ENCODE results near the gene TRIM47. TPM values are rescaled to one million over a fixed set of nuclear protein-coding genes. Genes with fewer than 3 reads are reported as not detected.

TRIM47 gene
- total RNA-seq, 1 donor from 2014 or later = 21.0 TPM

GRCh38 chr17:75922963-75923874 is 44.8 kb upstream of the TRIM47 start:
- no peak overlapping the region for H3K4me3 ChIP-seq
- no peak overlapping the region for H3K27ac ChIP-seq
- H3K4me1 ChIP-seq = peaks cover 8% of the 10 kb centered on the region
- H3K36me3 ChIP-seq = peaks cover 13% of the 10 kb centered on the region
- H3K9me3 ChIP-seq = no peaks in the 10 kb centered on the region
- no peaks in the 10 kb centered on the region for H3K27me3 ChIP-seq (ENCODE audit: low read depth)
- TF ChIP-seq CTCF (IDR thresholded peaks at IDR 0.05) = no peak
- ATAC-seq (peak in 1 of 2 donors; percentile 21), DNase-seq (no peak)
- intact Hi-C loops (cut with DNase I) = no loop called here

GRCh38 chr17:75922173-75922961 is 44.0 kb upstream of the TRIM47 start:
- no peaks in the 10 kb centered on the region for H3K9me3 ChIP-seq
- no peak overlapping the region for H3K27ac ChIP-seq
- no peak overlapping the region for H3K4me3 ChIP-seq
- no peak for TF ChIP-seq CTCF (IDR thresholded peaks at IDR 0.05)
- peaks cover 5% of the 10 kb centered on the region for H3K4me1 ChIP-seq
- peaks cover 13% of the 10 kb centered on the region for H3K36me3 ChIP-seq
- intact Hi-C loops (cut with DNase I) = no loop called here
- peak; percentile 35 for DNase-seq
- no peak for ATAC-seq
- H3K27me3 ChIP-seq (ENCODE audit: low read depth) = no peaks in the 10 kb centered on the region

- H3K36me3 ChIP-seq = peaks cover 13% of the 10 kb centered on the region
- intact Hi-C loops (cut with DNase I) = no loop called here
- H3K27me3 ChIP-seq (ENCODE audit: low read depth) = no peaks in the 10 kb centered on the region
- ATAC-seq (no peak), DNase-seq (no peak)
- no peaks in the 10 kb centered on the region for H3K4me1 ChIP-seq
- no peak for TF ChIP-seq CTCF (IDR thresholded peaks at IDR 0.05)
- no peak overlapping the region for H3K27ac ChIP-seq
- no peak overlapping the region for H3K4me3 ChIP-seq
- H3K9me3 ChIP-seq = no peaks in the 10 kb centered on the region
Measured at GRCh38 chr17:75921596-75921995, 43.2 kb upstream of the TRIM47 start.

DNA sequence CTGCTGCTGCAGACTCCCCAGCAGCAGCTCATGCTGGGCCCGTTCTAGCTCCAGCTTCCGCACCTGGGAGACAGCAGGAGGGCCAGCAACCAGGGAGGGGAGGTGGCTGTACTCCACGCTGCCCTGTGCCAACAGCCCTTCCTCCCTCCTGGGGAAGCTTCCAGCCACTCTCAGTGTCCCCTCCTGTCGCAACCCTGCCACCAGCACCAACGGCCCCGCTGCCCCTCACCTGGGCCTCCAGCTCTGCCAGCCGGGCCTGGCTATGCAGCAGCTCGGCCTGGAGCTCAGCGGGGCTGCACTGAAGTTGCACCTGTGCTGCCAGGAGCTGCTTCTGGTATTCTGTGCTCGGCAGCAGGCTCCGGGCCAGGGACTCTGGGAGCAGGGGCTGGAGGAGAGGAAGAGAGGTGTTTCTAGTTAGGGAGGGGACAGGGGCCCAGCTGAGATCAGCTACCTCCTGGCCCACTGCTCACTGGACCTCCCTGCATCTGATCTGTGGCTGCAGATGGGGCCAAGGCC is 41.7 kb upstream of the TRIM47 start:
- TF ChIP-seq CTCF (IDR thresholded peaks at IDR 0.05) = no peak
- H3K36me3 ChIP-seq = peaks cover 7% of the 10 kb centered on the region
- intact Hi-C loops (cut with DNase I) = no loop called here
- ATAC-seq (no peak), DNase-seq (no peak)
- H3K27ac ChIP-seq = no peak overlapping the region
- H3K9me3 ChIP-seq = no peaks in the 10 kb centered on the region
- H3K4me3 ChIP-seq = no peak overlapping the region
- H3K4me1 ChIP-seq = no peaks in the 10 kb centered on the region
- no peaks in the 10 kb centered on the region for H3K27me3 ChIP-seq (ENCODE audit: low read depth)

DNA sequence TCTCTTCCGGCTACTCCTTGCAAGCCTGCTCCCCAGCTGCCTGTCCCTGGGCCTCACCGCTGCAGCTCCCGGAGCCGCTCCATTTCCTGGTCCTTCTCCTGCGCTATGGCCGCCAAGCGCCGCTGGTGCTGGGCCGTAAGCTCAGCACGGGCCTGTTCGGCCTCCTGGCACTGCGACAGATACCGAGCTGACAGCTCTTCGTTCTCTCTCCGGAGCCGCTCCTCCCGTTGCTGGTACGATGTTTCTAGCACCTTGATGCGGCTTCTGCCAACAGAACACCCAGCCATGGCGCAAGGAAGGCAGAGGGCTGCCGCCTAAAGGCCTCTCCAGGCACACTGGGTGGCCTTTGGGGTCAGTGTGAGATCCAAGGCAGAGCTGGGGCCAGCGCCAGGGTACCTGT is 41.2 kb upstream of the TRIM47 start:
- no peak for DNase-seq
- H3K36me3 ChIP-seq = peaks cover 7% of the 10 kb centered on the region
- intact Hi-C loops (cut with DNase I) = no loop called here

More for the DNA sequence above, 41.2 kb upstream of the TRIM47 start:
- Histone ChIP-seq H3K9me3 (no peaks in the 10 kb centered on the region), H3K27me3 (ENCODE audit: low read depth) (no peaks in the 10 kb centered on the region), H3K27ac (no peak overlapping the region), H3K4me1 (no peaks in the 10 kb centered on the region), H3K4me3 (no peak overlapping the region)
- no peak for ATAC-seq
- no peak for TF ChIP-seq CTCF (IDR thresholded peaks at IDR 0.05)

Measured in lower lobe of right lung (tissue), 2 donors.